GM12878 (cell line): ENCODE measurements around the gene CACNA1I. TPM values are rescaled to one million over a fixed set of nuclear protein-coding genes. Genes with fewer than 3 reads are reported as not detected.

Experiments used
- ATAC-seq: fragments of 200-7000 bp; cut with Tn5 transposase; 3 replicates; pipeline ENCODE4 v1.9.1; 2020; ENCODE audit warnings: mild to moderate bottlenecking, moderate library complexity
- BruUV-seq: library from RNA; stranded (reverse); fragments of 400-500 nt; replicated peaks from 2 replicates; lab custom pipeline; 2021; lab: Mats Ljungman, UMichigan
- CTCF ChIA-PET: fragments of 300-600 bp; sonication (Branson Sonifier 250); formaldehyde crosslinking; extraction: SDS; loops from one replicate; lab custom pipeline; 2021; ENCODE audit warnings: inconsistent platforms; lab: Yijun Ruan, JAX
- POLR2A ChIA-PET: fragments of 350-600 bp; formaldehyde crosslinking; extraction: SDS; loops from one replicate; lab custom pipeline; 2021; ENCODE audit warnings: inconsistent platforms; lab: Charles Lee
- RAD21 ChIA-PET: fragments of 300-600 bp; sonication (Branson Sonifier 250); formaldehyde crosslinking; loops from one replicate; lab custom pipeline; 2023; ENCODE audit warnings: antibody characterized with exemption; ENCODE audit not compliant: unreplicated experiment; lab: Charles Lee
- SMC1A ChIA-PET: fragments of 300-600 bp; sonication (Branson Sonifier 250); formaldehyde crosslinking; loops from one replicate; lab custom pipeline; 2023; ENCODE audit not compliant: unreplicated experiment, uncharacterized antibody; lab: Charles Lee
- DNase-seq: peaks from one replicate; pipeline ENCODE4 v3.0.0-alpha.2; 2011; ENCODE audit warnings: low read depth, low spot score
- FAIRE-seq: peaks from 3 replicates; lab custom pipeline; 2011; peaks lifted over from hg19 to GRCh38; lab: Jason Lieb, UNC
- H2AFZ ChIP-seq: 2 replicates; pipeline ENCODE4 v1.6.0; 2011; ENCODE audit warnings: low read depth, low read length, control low read depth; ENCODE audit not compliant: control insufficient read depth
- H3K27ac ChIP-seq: 2 replicates; pipeline ENCODE4 v1.5.1; 2011; ENCODE audit warnings: control low read depth; ENCODE audit not compliant: control insufficient read depth, insufficient read depth
- H3K27me3 ChIP-seq, 2 experiments: replicated peaks in 1 of 2; 2 replicates each; pipeline versions ENCODE4 v1.6.0 to v1.6.1; 2011; ENCODE audit warnings: low read length in 1 of 2; ENCODE audit not compliant: control insufficient read depth in 2 of 2, insufficient read depth in 2 of 2
- H3K36me3 ChIP-seq, 2 experiments: 2 replicates each; pipeline ENCODE4 v1.5.1; 2011; ENCODE audit warnings: low read length in 1 of 2; ENCODE audit not compliant: control insufficient read depth in 2 of 2, insufficient read depth in 2 of 2
- H3K4me1 ChIP-seq: 2 replicates; pipeline ENCODE4 v1.6.1; 2011; ENCODE audit warnings: mild to moderate bottlenecking, low read length, moderate library complexity, mixed read lengths; ENCODE audit not compliant: control insufficient read depth, insufficient read depth
- H3K4me2 ChIP-seq: 2 replicates; pipeline ENCODE4 v1.6.0; 2011; ENCODE audit warnings: control low read depth; ENCODE audit not compliant: control insufficient read depth, insufficient read depth
- H3K4me3 ChIP-seq: fragments of 200-600 bp; sonication (generic); 2 replicates; pipeline ENCODE4 v1.5.1; 2016
- H3K79me2 ChIP-seq: 2 replicates; pipeline ENCODE4 v1.6.0; 2011; ENCODE audit warnings: low read length; ENCODE audit not compliant: control insufficient read depth, insufficient read depth
- H3K9ac ChIP-seq: 2 replicates; pipeline ENCODE4 v1.8.0; 2011; ENCODE audit warnings: low read length, control low read depth, mixed read lengths; ENCODE audit not compliant: control insufficient read depth, insufficient read depth
- H3K9me3 ChIP-seq: replicated peaks from 3 replicates; pipeline ENCODE4 v1.5.1; 2011; ENCODE audit warnings: mild to moderate bottlenecking, low read length; ENCODE audit not compliant: control insufficient read depth, insufficient read depth
- H4K20me1 ChIP-seq: 2 replicates; pipeline ENCODE4 v1.6.0; 2011; ENCODE audit not compliant: control insufficient read depth, insufficient read depth
- BCL3 ChIP-seq: IDR thresholded peaks from 2 replicates; pipeline ENCODE4 v1.6.1; 2011; ENCODE audit warnings: borderline replicate concordance, low read depth, mild to moderate bottlenecking, moderate library complexity, low read length; ENCODE audit not compliant: insufficient read depth, poor library complexity, severe bottlenecking
- BMI1 ChIP-seq: fragments of 450-650 bp; IDR thresholded peaks from 2 replicates; pipeline ENCODE4 v1.6.1; 2016; ENCODE audit warnings: mild to moderate bottlenecking, moderate library complexity, borderline replicate concordance
- HDAC2 ChIP-seq: fragments of 200-600 bp; sonication (generic); IDR thresholded peaks from 2 replicates; pipeline ENCODE4 v1.6.1; 2017
- HDAC6 ChIP-seq: fragments of 200-600 bp; sonication (generic); IDR thresholded peaks from one replicate; pipeline ENCODE4 v1.8.0; 2017; ENCODE audit warnings: antibody characterized with exemption; ENCODE audit not compliant: unreplicated experiment
- KLF5 ChIP-seq: fragments of 450-650 bp; IDR thresholded peaks from 2 replicates; pipeline ENCODE4 v1.6.1; 2014; ENCODE audit warnings: mild to moderate bottlenecking; ENCODE audit not compliant: partially characterized antibody
- MEF2B ChIP-seq: fragments of 450-650 bp; IDR thresholded peaks from 2 replicates; pipeline ENCODE4 v1.6.1; 2018; ENCODE audit warnings: mild to moderate bottlenecking, moderate library complexity; ENCODE audit not compliant: partially characterized antibody, poor library complexity, severe bottlenecking
- MLLT1 ChIP-seq: fragments of 450-650 bp; IDR thresholded peaks from 2 replicates; pipeline ENCODE4 v1.6.1; 2016; ENCODE audit warnings: mild to moderate bottlenecking
- PAX5 ChIP-seq: IDR thresholded peaks from 2 replicates; pipeline ENCODE4 v1.6.1; 2011; ENCODE audit warnings: low read depth, low read length, borderline replicate concordance
- RAD51 ChIP-seq: fragments of 450-650 bp; IDR thresholded peaks from 2 replicates; pipeline ENCODE4 v1.6.1; 2016; ENCODE audit warnings: moderate library complexity, mild to moderate bottlenecking, inconsistent platforms
- SKIL ChIP-seq: fragments of 450-650 bp; IDR thresholded peaks from 2 replicates; pipeline ENCODE4 v1.6.1; 2017; ENCODE audit warnings: mild to moderate bottlenecking, low read depth, inconsistent platforms; ENCODE audit not compliant: poor library complexity, severe bottlenecking
- ZBED1 ChIP-seq: IDR thresholded peaks from 2 replicates; pipeline ENCODE4 v1.6.1; 2016; ENCODE audit warnings: borderline replicate concordance
- ZBTB33 ChIP-seq: fragments of 450-650 bp; IDR thresholded peaks from 2 replicates; pipeline ENCODE4 v1.6.1; 2017; ENCODE audit warnings: mild to moderate bottlenecking
- ZNF274 ChIP-seq: IDR thresholded peaks from one replicate; pipeline ENCODE4 v1.8.0; 2011; ENCODE audit not compliant: insufficient read length, insufficient read depth
- ZZZ3 ChIP-seq: IDR thresholded peaks from 2 replicates; pipeline ENCODE4 v1.6.1; 2011; ENCODE audit warnings: low read depth; ENCODE audit not compliant: control insufficient read depth, insufficient read length
- WGBS: methylation state at CpG from one replicate; pipeline ENCODE4 v1.1.6; 2016; ENCODE audit warnings: low lambda C conversion rate; ENCODE audit not compliant: insufficient replicate concordance, insufficient coverage; ENCODE audit errors: missing lambda C conversion rate; 5-methylcytosine and 5-hydroxymethylcytosine counted together
- in situ Hi-C: fragments of 300-500 bp; cut with MboI; formaldehyde crosslinking; loops from 9 replicates; pipeline ENCODE4 v1.14.3; 2018; ENCODE audit warnings: mixed read lengths
- intact Hi-C: fragments of 100-400 bp; cut with micrococcal nuclease; formaldehyde crosslinking; loops from one replicate; pipeline ENCODE4 v1.14.2; 2022; ENCODE audit not compliant: unreplicated experiment
- polyA plus RNA-seq, 11 experiments: library from polyadenylated mRNA; depleted of rRNA in 4 of 11; unstranded in 6 of 11; stranded (reverse) in 5 of 11; fragments of >200 nt; fragmentation: Nextera tagmentation in 4 of 11; fragmentation: Illumina TruSeq in 1 of 11; extraction: Ambion mirVana in 4 of 11; extraction: Trizol in 1 of 11; gene quantifications; 1 replicate in 1 of 11; 2 replicates in 10 of 11; pipeline versions ENCODE4 v1.2.1 to v1.2.3, GENCODE V29; 2011 to 2016; ENCODE audit warnings: inconsistent platforms in 2 of 11, missing spikeins in 2 of 11, low read depth in 1 of 11
- total RNA-seq, 4 experiments: library from RNA; depleted of rRNA in 3 of 4; stranded (reverse); fragments of >200 nt in 3 of 4; fragmentation: Illumina TruSeq in 1 of 4; extraction: Trizol in 1 of 4; gene quantifications; 2 replicates each; pipeline versions ENCODE4 v1.2.1 to v1.2.3, GENCODE V29; 2013 to 2021

The CACNA1I gene
- total and polyA plus RNA-seq, 10 of the 15 experiments (the other 5 are each of a cell fraction or from before 2014, with no cell fraction given) = 0.01 to 0.03 TPM; not detected in 8

GRCh38 chr22:39581303-39581702 lies 10.8 kb downstream of the CACNA1I start:
- Histone ChIP-seq H3K9me3 (no peaks in the 10 kb centered on the region; the same call in 2 of the 3 replicates), H2AFZ (no peak overlapping the region), H3K4me1 (no peaks in the 10 kb centered on the region), H4K20me1 (no peaks in the 10 kb centered on the region; the same call in 1 of the 2 replicates), H3K79me2 (no peaks in the 10 kb centered on the region), H3K4me2 (no peak overlapping the region), H3K36me3 (no peaks in the 10 kb centered on the region), H3K27ac (no peak overlapping the region), H3K4me3 (no peak overlapping the region), H3K9ac (no peak overlapping the region), H3K27me3 (peaks cover 3 to 6% of the 10 kb centered on the region in 2 experiments; a peak in 3 of 4 replicates)
- ChIA-PET RAD21 (no interaction called here), SMC1A (no interaction called here), CTCF (no interaction called here), POLR2A (no interaction called here)
- no TSS peak for BruUV-seq
- DNase-seq (no peak), ATAC-seq (no peak), FAIRE-seq (no peak)
- TF ChIP-seq PAX5 (no peak), BCL3 (no peak), SKIL (no peak), KLF5 (no peak), MEF2B (no peak), BMI1 (no peak), ZBED1 (no peak), ZBTB33 (no peak), RAD51 (no peak), HDAC2 (no peak), ZNF274 (no peak), HDAC6 (no peak), MLLT1 (no peak), ZZZ3 (no peak)
- intact Hi-C loops (no loop called here), in situ Hi-C loops (no loop called here)
- WGBS = 52% methylated on average over 8 of the region's 8 CpGs
